Left colon (tissue), 2 donors: ENCODE data around the gene OR4D1. TPM values are rescaled to one million over a fixed set of nuclear protein-coding genes. Genes with fewer than 3 reads are reported as not detected.

Source experiments
- ATAC-seq: fragments of 200-7000 bp; cut with Tn5 transposase; one replicate; pipeline ENCODE4 v1.9.1; 2020; ENCODE audit warnings: mild to moderate bottlenecking, moderate library complexity
- DNase-seq, 2 donors: peaks; one replicate each; pipeline ENCODE4 v3.0.0-alpha.2; 2020
- intact Hi-C, 2 donors: fragments of 100-400 bp; cut with DNase I in 1 of 2; cut with micrococcal nuclease in 1 of 2; formaldehyde crosslinking; loops; one replicate each; pipeline versions ENCODE4 v1.11.2 to v1.14.0; 2022; cut with DNase I, micrococcal nuclease
- total RNA-seq, 2 donors: library from RNA; stranded (reverse); fragmentation: NEBNext Ultra II Directional; extraction: Animal tissue kit (Norgen Biotek cat#: 25700); gene quantifications; one replicate each; pipeline ENCODE4 v1.2.1, GENCODE V29; 2021
- donor health status: DM: no; HTN: no; CAD: no.
- donor health status: DM: yes; HTN: yes; CAD: no.

OR4D1 gene
- total RNA-seq, 2 donors from 2014 or later, result not detected

DNA sequence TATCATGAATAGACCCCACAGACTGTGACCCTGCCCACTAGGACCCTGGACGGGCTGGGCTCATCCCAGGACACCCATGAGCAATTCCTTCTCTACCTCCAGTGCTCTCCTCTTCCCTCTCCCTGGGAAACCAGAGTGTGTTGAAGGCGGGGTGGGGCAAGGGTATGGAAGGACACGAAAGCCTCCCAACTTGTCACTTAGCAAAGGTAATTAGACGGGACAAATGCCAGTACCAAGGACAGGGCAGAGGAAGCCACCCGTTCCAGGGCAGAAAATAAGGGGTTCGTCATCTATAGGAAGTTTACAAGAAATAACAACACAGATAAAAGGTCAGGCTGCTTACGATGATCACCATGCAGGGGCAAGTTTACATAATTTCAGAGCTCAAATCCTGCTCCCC, 39.5 kb downstream of the OR4D1 start:
- ATAC-seq, result no peak
- intact Hi-C loops, result no loop called here

DNA sequence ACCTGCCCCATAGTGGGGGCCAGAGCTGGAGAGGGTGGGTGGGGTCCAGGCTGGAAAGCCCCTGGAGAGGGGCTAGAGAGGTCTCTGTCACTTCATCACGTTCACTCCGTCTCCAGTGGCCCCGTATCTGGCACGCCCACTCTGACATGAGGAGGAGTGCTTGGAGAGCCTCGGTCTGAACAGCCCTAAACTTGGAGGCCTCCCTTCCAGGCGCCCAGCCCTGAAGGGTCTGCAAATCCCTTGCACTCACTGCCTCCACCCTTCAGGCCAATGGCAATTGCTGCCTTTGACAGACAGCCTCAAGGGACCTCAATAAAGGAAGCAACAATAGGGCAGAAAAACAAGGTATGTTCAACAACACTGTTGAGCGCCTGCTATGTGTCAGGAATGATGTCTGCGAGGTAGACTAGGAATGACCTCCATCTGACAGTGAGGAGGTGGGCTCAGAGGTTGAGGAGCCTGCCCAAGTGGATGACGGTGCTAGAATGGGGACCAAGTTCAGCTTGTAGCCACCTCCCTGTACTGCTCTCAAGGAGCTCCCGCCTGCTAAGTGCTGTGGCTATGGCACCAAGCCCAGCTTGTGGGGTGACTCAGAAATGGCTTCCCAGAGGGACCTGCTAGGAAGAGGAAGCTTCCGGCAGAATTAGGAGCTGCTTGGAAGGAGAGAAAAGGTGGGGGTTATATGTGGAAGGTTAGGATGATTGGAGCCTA, 41.4 kb downstream of the OR4D1 start:
- intact Hi-C loops, result no loop called here
- no peak for ATAC-seq
- DNase-seq, result no peak

More for the DNA sequence above, 39.5 kb downstream of the OR4D1 start:
- no peak for DNase-seq

DNA sequence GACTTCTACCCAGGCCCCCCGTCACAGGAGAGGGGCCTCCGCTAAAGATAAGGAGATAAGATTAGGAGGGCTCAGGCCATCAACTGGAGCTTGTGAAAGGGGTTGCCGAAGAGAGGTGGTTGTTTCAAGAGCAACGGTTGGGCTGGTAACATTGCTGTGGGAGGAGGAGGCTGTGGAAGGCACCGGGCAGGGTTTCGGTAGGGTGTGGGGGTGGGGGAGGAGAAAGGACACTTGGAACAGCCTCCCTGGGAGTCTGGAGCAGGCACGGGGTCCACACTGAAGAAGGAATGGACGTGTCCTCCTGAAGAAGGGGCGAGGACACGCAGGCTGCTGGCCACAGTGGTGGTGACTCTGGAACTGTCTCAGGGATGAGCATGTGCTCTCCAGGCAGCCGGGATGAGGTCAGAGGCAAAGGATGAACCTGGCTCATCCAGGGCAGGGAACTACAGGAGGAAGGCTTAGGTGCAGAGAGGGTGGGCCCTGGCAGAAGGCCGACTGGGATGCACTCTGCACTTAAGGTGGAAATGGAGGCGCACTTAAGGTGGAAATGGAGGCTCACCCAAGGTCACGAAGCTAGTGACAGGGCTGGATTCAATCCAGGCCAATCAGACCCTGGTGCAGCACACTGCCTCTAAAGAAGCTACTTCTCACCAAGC, 43.2 kb downstream of the OR4D1 start:
- ATAC-seq, result no peak
- intact Hi-C loops, result no loop called here

DNA sequence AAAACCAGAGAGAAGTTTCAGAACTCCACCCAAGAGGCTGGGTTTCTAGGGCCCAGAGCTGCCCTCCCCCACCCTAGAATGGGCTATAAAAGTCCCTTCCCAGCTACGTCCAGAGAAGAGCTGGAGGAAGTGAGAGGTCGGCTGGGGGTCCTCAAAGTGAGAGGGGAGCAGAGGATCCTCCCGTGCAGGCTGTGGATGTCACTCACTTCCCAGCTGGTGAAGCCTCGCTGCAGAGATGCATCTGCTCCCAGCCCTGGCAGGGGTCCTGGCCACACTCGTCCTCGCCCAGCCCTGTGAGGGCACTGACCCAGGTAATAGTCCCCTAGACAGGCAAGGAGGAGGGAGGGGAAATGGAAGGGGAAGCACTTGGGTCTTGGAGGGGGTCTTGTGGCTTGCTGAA, 44.4 kb downstream of the OR4D1 start, which contains the start of gene EPX:
EPX (plus strand) TSS at position 115 of the 400 bp plus-strand sequence; CDS start at position 236, 121 bp downstream.
- ATAC-seq (no peak), DNase-seq (no peak)
- intact Hi-C loops, result no loop called here

More for the DNA sequence above, 43.2 kb downstream of the OR4D1 start:
- DNase-seq, result no peak

DNA sequence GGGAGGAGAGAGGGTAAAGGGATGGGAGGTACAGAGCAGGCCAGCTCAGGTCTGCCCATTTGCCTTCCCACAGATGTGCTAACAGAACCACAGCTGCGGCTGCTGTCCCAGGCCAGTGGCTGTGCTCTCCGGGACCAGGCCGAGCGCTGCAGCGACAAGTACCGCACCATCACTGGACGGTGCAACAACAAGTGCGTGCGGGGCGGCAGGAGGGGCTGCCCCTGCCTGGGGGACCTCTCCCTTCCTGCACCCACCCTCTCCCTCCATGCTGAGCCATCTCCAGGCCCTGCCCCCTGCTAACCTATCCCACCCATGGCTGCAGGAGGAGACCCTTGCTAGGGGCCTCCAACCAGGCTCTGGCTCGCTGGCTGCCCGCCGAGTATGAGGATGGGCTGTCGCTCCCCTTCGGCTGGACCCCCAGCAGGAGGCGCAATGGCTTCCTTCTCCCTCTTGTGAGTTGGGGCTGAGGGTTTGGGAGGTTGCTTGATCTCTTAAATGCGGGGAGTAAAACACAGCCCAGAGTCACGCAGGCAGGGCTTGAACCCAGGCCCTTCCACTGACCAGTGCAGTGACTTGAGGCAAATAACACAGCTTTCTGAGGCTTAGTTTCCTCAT, 45.6 kb downstream of the OR4D1 start:
- DNase-seq (no peak), ATAC-seq (no peak)
- intact Hi-C loops, result no loop called here

DNA sequence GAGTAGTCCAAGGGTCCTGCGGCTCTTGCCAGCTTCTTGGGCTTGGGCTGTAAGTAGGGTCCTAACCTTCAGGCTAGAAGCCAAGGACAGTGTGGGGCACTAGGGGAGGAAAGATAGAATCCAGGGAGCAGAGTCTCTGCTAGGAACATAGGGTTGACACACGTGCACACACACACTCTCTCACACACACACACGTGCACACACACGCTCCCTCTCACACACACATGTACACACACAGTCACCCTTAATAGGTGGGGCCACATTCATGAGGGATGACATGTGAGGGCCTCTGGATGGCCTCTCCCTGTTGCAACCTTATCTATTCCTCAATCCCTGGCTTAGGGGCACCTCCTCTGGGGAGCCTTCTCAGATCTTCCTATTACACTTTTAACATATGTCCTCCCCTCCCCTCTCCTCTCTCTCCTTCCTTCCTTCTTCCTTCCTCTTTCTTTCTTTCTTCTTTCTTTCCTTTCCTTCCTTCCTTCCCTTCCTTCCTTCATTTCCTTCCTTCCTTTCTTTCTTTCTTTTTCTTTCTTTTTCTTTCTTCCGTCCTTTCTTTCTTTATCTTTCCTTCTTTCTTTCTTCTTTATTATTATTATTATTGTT, 47.4 kb downstream of the OR4D1 start:
- no peak for DNase-seq
- intact Hi-C loops, result no loop called here
- no peak for ATAC-seq

DNA sequence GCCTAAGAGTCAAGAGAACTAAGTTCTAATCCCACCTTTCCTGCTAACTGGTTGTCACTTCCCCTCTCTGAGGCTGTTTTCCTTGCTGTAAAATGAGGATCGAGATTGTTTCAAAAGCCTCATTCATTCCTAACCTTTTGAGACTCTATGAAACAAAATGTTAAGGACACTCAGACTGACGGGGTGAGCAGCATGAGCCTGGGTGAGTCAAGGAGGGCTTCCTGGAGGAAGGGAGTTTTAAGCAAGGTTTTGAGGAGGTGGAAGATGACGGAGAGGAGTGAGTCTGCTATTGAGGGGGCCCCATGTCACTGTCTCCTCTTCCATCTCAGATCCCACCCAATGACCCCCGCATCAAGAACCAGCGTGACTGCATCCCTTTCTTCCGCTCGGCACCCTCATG, 48.4 kb downstream of the OR4D1 start:
- ATAC-seq, result no peak
- intact Hi-C loops, result no loop called here
- DNase-seq, result no peak

DNA sequence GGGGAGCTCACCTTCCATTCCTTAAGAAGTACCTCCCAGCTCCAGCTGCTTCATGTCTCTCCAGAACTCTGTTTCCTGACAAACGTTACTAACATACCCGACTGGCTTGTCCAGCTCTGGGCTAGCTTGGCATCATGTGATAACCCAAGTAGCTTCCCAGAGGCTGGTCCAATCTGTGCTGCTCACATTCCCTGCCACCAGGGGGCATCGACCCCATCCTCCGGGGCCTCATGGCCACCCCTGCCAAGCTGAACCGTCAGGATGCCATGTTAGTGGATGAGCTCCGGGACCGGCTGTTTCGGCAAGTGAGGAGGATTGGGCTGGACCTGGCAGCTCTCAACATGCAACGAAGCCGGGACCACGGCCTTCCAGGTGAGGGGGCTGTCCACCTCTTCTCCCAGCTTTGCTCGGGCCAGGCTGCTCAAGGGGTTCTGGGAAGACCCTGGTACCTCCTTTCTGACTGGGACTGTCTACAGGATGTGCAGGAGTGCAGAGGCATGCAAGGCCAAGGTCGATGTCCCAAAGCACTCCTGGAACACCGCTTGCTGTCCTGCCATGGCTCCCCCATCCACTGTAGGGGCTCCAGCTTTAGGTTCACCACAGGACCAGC, 51.9 kb downstream of the OR4D1 start:
- intact Hi-C loops, result no loop called here
- ATAC-seq (peak; percentile 59), DNase-seq (peak in 1 of 2 donors; percentile 48)

DNA sequence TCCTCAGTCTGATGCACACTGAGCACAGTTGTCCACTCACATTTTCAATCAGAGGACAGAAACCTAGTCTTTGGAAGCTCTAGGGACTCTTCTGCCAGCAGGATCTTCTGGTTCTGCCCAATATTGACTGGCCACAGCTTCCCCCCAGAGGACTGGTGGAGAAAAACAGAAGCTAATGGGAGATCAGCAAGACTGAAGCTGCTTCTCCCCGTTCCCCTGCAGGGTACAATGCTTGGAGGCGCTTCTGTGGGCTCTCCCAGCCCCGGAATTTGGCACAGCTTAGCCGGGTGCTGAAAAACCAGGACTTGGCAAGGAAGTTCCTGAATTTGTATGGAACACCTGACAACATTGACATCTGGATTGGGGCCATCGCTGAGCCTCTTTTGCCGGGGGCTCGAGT, 54.7 kb downstream of the OR4D1 start:
- no peak for ATAC-seq
- no peak for DNase-seq
- intact Hi-C loops, result no loop called here

DNA sequence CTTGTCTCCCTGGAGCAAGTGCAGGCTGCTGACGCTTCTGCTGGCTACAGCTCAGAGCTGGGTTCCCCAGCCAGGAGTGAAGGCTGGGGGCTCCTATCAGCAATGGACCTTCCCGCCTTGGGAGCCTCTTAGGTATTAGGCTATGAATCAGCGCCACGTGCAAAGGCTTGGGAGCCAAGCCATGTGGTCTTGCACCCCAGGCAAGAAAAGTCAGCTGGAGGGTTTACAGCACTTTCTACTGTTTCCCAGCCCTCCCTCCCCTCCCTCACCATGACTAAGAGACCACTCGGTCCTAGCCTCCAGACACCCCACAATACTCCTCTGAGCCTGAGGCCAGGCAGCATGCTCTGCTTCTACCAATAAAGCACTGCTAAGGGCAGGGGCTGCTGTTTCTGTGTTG, 56.6 kb downstream of the OR4D1 start:
- intact Hi-C loops, result no loop called here
- no peak for ATAC-seq
- DNase-seq, result no peak

DNA sequence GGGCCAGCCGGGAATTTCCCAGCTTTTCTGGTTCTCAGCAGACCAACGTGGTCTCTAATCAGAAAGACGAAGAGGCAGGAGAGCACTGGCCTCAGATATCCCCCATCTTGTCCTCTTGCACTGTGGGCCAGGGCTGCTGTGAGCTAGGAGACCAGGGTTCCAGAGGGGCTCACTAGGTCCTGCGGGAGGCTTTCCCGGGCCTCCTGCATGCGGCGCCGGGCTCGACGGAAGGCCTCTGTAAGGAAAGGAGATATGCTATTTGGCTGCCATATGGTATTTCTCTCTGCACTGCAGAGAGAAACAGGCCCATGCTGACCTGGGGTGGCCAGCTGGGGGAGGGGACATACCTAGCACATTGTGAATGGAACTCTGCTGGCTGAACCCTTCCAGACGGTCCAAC, 57.8 kb downstream of the OR4D1 start:
- ATAC-seq (no peak), DNase-seq (no peak)
- intact Hi-C loops, result no loop called here

DNA sequence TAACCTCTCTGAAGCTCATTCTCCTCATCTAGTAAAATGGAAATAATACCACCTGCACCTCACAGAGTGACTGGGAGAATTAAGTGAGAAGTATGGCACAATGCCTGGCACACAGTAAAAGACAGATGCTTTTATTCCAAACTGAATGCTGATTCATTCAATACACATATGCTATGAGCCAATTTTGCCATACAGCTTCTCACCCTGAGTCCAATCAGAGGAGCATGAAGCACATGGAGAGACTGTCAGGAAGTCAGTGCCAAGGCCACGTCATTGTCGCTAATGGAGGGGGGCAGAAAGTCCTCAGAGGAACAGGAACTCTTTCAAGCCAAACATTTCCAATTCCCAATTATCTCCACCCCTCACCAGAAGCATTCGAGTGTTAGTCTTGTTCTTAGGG, 59.3 kb downstream of the OR4D1 start:
- intact Hi-C loops, result no loop called here
- DNase-seq (no peak), ATAC-seq (no peak)

DNA sequence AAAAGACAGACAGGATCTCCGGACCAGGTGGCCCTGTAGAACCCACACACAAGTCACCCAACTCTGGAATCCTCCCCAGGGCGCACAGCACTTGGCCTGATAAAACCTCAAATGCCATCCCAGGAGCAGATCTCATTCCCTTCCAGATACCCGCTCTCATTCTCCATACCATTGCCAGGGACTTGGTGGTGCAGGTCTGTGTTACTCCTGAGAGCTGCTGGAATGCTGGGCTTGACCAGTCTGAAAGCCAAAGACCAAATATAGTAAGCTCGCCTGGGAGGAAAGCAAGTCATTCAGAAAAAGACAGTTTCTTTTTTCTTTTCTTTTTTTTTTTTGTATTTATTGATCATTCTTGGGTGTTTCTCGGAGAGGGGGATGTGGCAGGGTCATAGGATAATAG, 60.2 kb downstream of the OR4D1 start:
- intact Hi-C loops, result no loop called here
- ATAC-seq (no peak), DNase-seq (no peak)

Other genes with a start within 250 kb of the OR4D1 start
- 10 to 100 TPM; 16.5 to 29.6 TPM for gene CUEDC1, start 193.0 kb upstream of the OR4D1 start, total RNA-seq
- 10 to 100 TPM; 38.9 to 53.3 TPM for gene VEZF1, start 160.1 kb upstream of the OR4D1 start, total RNA-seq
- 100 to 1,000 TPM; 148 to 159 TPM for gene SRSF1, start 141.1 kb upstream of the OR4D1 start, total RNA-seq
- gene DYNLL2, start 65.0 kb upstream of the OR4D1 start, total RNA-seq, result 10 to 100 TPM; 35.0 to 35.9 TPM
- not detected for gene OR4D2, start 18.6 kb downstream of the OR4D1 start, total RNA-seq
- not detected for gene EPX, start 44.3 kb downstream of the OR4D1 start, total RNA-seq
- gene MKS1, start 70.9 kb downstream of the OR4D1 start, total RNA-seq, result 10 to 100 TPM; 12.5 to 15.0 TPM
- gene LPO, start 90.2 kb downstream of the OR4D1 start, total RNA-seq, result not detected
- gene MPO, start 132.6 kb downstream of the OR4D1 start, total RNA-seq, result under 1 TPM in 1 of 2 donors, not detected in 1; 0.45 TPM
- 1 to 10 TPM; 6.1 to 7.9 TPM for gene TSPOAP1, start 180.4 kb downstream of the OR4D1 start, total RNA-seq
- 10 to 100 TPM; 58.1 to 63.0 TPM for gene SUPT4H1, start 203.8 kb downstream of the OR4D1 start, total RNA-seq